Uterus (tissue), 4 donors: ENCODE measurements around the gene LRIG1. TPM values are rescaled to one million over a fixed set of nuclear protein-coding genes. Genes with fewer than 3 reads are reported as not detected.

Source experiments
- DNase-seq, 2 donors: peaks; one replicate each; pipeline ENCODE4 v3.0.0-alpha.2; 2019 to 2020
- H3K27ac ChIP-seq, 2 donors: fragments of 200-600 bp; sonication (generic); 1 replicate in 1 of 2; 2 replicates in 1 of 2; pipeline ENCODE4 v1.5.1; 2016 to 2018
- H3K27me3 ChIP-seq, 2 donors: fragments of 200-600 bp; sonication (generic); one replicate each; pipeline ENCODE4 v1.5.1; 2018 to 2019; ENCODE audit warnings: control low read depth in 1 of 2
- H3K36me3 ChIP-seq, 2 donors: fragments of 200-600 bp; sonication (generic); one replicate each; pipeline ENCODE4 v1.5.1; 2019; ENCODE audit warnings: control low read depth in 1 of 2
- H3K4me1 ChIP-seq, 2 donors: fragments of 200-600 bp; sonication (generic); one replicate each; pipeline ENCODE4 v1.5.1; 2018 to 2019; ENCODE audit warnings: control low read depth in 1 of 2
- H3K4me3 ChIP-seq, 2 donors: fragments of 200-600 bp; sonication (generic); 1 replicate in 1 of 2; 2 replicates in 1 of 2; pipeline ENCODE4 v1.5.1; 2018 to 2019; ENCODE audit warnings: mild to moderate bottlenecking in 1 of 2
- H3K9me3 ChIP-seq, 2 donors: fragments of 200-600 bp; sonication (generic); one replicate each; pipeline ENCODE4 v1.5.1; 2019; ENCODE audit warnings: control low read depth in 1 of 2
- POLR2A ChIP-seq, 2 donors: fragments of 450-650 bp; IDR thresholded peaks; one replicate each; pipeline ENCODE4 v1.6.1; 2016; ENCODE audit warnings: antibody characterized with exemption in 2 of 2, mild to moderate bottlenecking in 1 of 2, moderate library complexity in 1 of 2
- intact Hi-C: fragments of 100-400 bp; cut with DNase I; formaldehyde crosslinking; loops from one replicate; pipeline ENCODE4 v1.15.1; 2023; ENCODE audit warnings: low total_unique reads
- total RNA-seq, 4 donors: library from RNA; depleted of rRNA in 3 of 4; stranded (reverse); fragments of >200 nt in 3 of 4; gene quantifications; one replicate each; pipeline versions ENCODE4 v1.1.0 to v1.2.4, GENCODE V29; 2014 to 2023
- TF ChIP-seq, protein P1 (sequence below), 4 experiments: fragments of 200-600 bp in 2 of 4; fragments of 450-650 bp in 2 of 4; sonication (generic) in 2 of 4; IDR thresholded peaks; one replicate each; pipeline ENCODE4 v1.5.1; 2016 to 2019; ENCODE audit warnings: antibody characterized with exemption in 4 of 4, mild to moderate bottlenecking in 2 of 4, moderate library complexity in 1 of 4
- donor health status: DM: yes; HTN: yes; CAD: no.

LRIG1 gene
- total RNA-seq, 4 donors from 2014 or later: 20.9 to 108 (median 69.6) TPM

DNA sequence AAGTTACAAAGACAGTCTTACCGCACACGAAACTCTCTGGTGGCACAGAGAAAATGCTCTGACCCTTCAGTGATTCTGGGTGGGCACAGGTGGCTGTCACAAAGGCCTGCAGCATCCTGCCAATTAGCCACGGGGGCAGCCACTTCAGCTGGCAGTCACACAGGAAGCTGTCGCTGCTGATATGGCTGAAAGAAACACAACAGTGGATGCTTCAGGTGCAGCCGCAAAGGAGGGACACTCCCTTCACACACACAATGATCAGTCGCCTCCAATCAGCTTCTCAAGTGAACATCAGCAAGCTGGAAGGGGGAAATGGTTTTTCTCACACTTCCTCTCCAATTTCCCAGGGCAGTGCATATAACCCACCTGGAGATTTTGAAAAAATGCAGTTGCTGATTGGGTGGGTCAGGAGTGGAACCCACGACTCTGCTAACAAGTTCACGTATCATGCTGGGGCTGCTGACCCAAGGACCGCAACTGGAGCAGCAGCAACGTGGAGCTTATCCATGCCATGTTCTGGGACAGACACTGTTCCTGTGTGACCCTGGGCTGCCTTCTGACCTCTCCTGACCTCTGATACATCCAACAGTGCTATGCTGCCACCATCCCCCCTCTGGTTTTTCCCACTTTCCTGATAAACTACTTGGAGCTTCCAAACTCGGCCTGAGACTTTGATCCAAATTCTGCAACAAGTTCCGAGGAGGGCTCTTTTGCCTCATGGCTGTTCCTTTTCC, 106.6 kb downstream of the LRIG1 start:
- Histone ChIP-seq H3K27ac (peak overlapping the region; percentile 53 to 79), H3K4me1 (peaks cover 10 to 16% of the 10 kb centered on the region in 2 donors), H3K9me3 (no peaks in the 10 kb centered on the region), H3K27me3 (no peaks in the 10 kb centered on the region), H3K4me3 (no peak overlapping the region), H3K36me3 (no peaks in the 10 kb centered on the region)
- intact Hi-C loops: no loop called here
- DNase-seq: no peak
- no peak for TF ChIP-seq POLR2A (IDR thresholded peaks at IDR 0.05)

GRCh38 chr3:66393333-66394005, 107.4 kb downstream of the LRIG1 start:
- TF ChIP-seq, protein P1, sequence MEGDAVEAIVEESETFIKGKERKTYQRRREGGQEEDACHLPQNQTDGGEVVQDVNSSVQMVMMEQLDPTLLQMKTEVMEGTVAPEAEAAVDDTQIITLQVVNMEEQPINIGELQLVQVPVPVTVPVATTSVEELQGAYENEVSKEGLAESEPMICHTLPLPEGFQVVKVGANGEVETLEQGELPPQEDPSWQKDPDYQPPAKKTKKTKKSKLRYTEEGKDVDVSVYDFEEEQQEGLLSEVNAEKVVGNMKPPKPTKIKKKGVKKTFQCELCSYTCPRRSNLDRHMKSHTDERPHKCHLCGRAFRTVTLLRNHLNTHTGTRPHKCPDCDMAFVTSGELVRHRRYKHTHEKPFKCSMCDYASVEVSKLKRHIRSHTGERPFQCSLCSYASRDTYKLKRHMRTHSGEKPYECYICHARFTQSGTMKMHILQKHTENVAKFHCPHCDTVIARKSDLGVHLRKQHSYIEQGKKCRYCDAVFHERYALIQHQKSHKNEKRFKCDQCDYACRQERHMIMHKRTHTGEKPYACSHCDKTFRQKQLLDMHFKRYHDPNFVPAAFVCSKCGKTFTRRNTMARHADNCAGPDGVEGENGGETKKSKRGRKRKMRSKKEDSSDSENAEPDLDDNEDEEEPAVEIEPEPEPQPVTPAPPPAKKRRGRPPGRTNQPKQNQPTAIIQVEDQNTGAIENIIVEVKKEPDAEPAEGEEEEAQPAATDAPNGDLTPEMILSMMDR (IDR thresholded peaks at IDR 0.05): no peak
- TF ChIP-seq POLR2A (IDR thresholded peaks at IDR 0.05): no peak
- Histone ChIP-seq H3K9me3 (no peaks in the 10 kb centered on the region), H3K4me3 (no peak overlapping the region), H3K27ac (peak overlapping the region; percentile 53 to 79), H3K27me3 (no peaks in the 10 kb centered on the region), H3K4me1 (peaks cover 10 to 16% of the 10 kb centered on the region in 2 donors), H3K36me3 (no peaks in the 10 kb centered on the region)
- DNase-seq: no peak
- intact Hi-C loops: no loop called here

- Histone ChIP-seq H3K4me1 (peaks cover 10 to 16% of the 10 kb centered on the region in 2 donors), H3K27ac (peak overlapping the region; percentile 53 to 79), H3K9me3 (no peaks in the 10 kb centered on the region), H3K36me3 (no peaks in the 10 kb centered on the region), H3K4me3 (no peak overlapping the region), H3K27me3 (no peaks in the 10 kb centered on the region)
- intact Hi-C loops: no loop called here
- no peak for DNase-seq
- TF ChIP-seq POLR2A (IDR thresholded peaks at IDR 0.05): no peak
- TF ChIP-seq, protein P1 (IDR thresholded peaks at IDR 0.05): no peak
These were observed 107.9 kb downstream of the LRIG1 start for GRCh38 chr3:66392966-66393332.

- DNase-seq: no peak
- no peak for TF ChIP-seq POLR2A (IDR thresholded peaks at IDR 0.05)
- TF ChIP-seq, protein P1 (IDR thresholded peaks at IDR 0.05): no peak
- intact Hi-C loops: no loop called here
- Histone ChIP-seq H3K4me3 (no peak overlapping the region), H3K9me3 (no peaks in the 10 kb centered on the region), H3K27me3 (no peaks in the 10 kb centered on the region), H3K27ac (peak overlapping the region; percentile 53 to 79), H3K36me3 (no peaks in the 10 kb centered on the region), H3K4me1 (peaks cover 10 to 16% of the 10 kb centered on the region in 2 donors)
These were observed 108.3 kb downstream of the LRIG1 start for GRCh38 chr3:66392512-66392911.

GRCh38 chr3:66390013-66390412, 110.8 kb downstream of the LRIG1 start:
- TF ChIP-seq POLR2A (IDR thresholded peaks at IDR 0.05): no peak
- TF ChIP-seq, protein P1 (IDR thresholded peaks at IDR 0.05): no peak
- Histone ChIP-seq H3K4me3 (no peak overlapping the region), H3K27me3 (no peaks in the 10 kb centered on the region), H3K36me3 (no peaks in the 10 kb centered on the region), H3K9me3 (no peaks in the 10 kb centered on the region), H3K4me1 (peaks cover 10 to 16% of the 10 kb centered on the region in 2 donors), H3K27ac (no peak overlapping the region)
- no peak for DNase-seq
- intact Hi-C loops: no loop called here
